ENCODE measurements around the gene NOC3L.

NOC3L gene

DNA sequence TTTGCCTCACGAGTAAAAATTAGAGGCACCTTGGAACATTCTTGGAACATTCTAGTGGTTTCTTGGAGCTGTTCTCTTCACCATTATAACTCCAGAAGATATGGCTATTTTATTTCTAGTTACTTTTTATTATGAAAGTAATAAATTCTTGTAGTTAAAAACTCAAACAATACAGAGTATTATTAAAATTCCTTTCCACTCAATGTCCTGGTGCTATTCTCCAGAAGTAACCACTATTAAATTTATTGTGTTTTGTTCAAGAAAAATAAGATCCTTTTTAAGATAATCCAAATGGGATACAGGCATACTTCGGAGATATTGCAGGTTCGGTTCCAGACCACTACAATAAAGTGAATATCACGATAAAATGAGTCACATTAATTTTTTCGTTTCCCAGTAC lies 68.6 kb downstream of the NOC3L start:
- no peak for DNase-seq

DNA sequence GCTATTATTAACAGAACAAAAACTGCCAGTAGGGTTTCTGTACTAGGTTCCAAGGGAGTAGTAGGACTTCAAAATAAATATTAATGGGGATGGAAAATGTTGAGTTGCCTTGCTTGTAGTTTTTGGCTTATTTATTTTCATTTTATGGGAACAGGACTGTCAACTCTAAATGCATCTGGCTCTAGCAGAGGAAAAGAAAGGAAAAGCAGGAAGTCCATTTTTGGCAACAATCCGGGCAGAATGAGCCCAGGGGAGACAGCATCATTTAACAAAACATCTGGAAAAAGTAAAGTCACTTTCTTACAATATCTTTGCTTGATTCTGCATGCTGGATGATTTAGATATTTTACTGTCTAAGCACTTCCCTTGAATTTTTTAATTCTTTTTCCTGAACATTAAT lies 69.4 kb downstream of the NOC3L start:
- no peak for DNase-seq

DNA sequence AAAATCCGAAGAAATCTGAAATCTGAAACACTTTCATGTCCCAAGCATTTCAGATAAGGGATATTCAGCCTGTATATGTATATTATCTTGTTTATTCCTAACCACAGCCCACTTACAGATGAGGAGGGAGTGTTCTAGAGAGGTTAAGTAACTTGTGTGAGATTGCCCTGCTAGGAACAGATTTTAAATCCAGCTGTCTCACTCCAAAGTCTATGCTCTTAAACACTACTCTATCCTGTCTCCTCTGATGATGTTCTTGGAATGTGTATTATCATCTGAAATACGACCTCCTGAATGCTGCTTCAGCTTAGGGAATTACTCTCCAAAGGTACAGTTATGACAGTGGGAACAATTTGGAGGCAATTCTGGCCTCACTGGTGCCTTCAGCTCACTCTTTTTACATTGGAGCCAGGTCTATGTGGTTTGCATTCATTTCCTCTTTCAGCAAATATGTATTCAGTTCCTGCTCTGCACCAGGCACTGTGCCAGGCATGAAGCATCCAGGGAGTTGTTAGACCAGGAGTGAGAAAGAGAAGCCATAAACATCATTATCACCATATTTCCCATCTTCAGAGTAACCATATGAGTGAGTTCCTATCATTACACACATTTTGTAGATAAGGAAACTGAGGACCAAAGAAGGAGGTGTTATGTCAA lies 70.2 kb downstream of the NOC3L start:
- DNase-seq: no peak

DNA sequence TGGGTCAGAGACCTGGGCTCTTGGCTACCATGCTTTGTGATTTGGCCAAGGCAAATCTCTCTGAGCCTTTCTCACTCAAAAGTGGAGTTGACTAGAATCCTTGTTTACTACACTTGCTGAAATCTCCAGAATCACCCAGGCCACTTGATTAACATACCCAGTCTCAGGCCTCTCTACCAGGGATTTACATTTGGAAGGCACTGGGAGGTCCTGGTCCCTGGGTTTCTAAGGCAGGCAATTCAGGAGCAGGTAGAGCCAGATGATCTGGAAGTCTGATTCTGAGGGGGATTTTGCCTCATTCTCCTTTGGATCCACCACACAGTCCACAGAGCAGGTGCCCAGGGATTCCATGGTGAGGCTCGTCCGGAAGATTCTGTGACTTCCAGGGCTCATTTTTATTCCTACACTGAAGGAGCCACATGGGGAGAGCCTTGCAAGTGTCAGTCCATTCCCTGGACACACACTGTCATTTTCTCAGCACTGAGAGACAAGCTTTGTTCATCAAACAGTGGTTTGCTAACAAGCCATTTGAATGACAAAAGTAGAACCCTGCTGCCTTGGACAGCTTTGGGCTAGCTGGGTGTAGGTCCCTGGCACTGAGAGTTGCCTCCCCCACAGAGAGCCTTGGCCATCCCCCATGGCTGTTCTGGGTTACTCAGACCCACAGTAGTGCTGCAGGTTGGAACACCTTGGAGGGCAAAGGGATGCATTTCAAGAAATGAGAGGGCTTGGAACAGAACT lies 74.2 kb downstream of the NOC3L start:
- DNase-seq: no peak

DNA sequence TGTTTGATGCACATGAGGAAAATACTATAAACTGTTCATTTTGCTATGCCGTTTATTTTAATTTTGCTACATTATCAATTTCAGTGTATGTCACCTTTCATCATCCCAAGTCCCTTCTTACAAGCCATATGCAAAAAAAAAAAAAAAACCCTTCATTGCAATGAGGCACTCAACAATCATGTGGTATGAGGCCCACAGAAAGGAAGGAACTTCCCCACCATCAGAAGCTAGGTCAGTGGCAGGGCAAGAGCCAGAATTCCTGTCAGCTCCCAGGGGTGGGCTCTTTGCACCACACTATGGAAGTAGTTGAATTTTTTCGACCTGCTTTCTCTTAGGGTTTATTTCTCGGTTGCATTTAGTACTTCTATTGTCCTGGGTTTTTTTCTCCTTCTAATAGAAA lies 75.4 kb downstream of the NOC3L start:
- no peak for DNase-seq

DNA sequence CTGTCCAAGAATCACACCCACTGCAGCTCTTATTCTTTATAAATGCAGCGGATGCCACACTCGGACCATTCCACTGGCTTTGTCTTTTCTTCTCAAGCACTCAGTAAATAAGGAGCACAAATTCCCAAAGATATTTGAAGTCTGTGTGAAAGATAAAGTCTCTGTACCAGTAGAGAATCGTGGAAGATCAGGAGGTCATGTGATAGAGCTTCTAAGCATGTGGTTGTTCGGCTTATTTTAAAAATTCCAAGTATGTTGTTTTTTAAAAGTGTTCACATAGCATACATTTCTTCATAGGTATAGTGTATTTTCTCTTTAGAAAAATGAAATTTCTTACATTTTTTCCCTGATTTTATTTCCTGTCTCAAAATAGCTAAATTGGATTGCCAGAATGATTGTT lies 75.8 kb downstream of the NOC3L start:
- DNase-seq: no peak

DNA sequence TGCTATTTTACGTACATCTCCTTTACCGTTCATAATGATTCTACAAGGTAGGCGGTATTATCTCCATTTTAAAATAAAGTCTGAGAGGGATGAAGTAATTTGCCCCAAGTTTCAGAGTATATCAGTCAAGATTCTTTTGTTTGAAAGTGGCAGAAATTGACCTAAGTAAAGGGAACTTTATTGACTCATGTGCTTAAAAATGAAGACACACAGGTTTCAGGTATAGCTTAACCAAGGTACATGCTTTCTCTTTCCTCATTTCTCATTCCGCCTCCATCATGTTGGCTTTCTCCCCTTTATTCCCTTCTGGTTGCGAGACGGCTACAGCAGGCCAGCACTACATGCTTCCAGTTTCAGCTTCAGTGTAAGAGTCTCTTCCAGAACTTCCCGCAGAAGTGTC lies 77.5 kb downstream of the NOC3L start:
- no peak for DNase-seq
